A549 (cell line): ENCODE measurements around the gene ZBTB16. TPM values are rescaled to one million over a fixed set of nuclear protein-coding genes. Genes with fewer than 3 reads are reported as not detected.

Experiments used
- ATAC-seq, 2 experiments: fragments of 200-7000 bp in 1 of 2; fragments of >200 bp in 1 of 2; cut with Nextera tagmentation in 1 of 2; cut with Tn5 transposase in 1 of 2; 3 replicates each; pipeline versions ENCODE4 v1.8.0 to v1.9.1; 2018 to 2020; ENCODE audit warnings: mild to moderate bottlenecking in 1 of 2, moderate library complexity in 1 of 2
- CTCF ChIA-PET: fragments of 300-600 bp; sonication (Branson Sonifier 250); formaldehyde crosslinking; extraction: SDS; loops from one replicate; lab custom pipeline; 2021; ENCODE audit warnings: antibody characterized with exemption, inconsistent platforms; lab: Yijun Ruan, JAX
- POLR2A ChIA-PET: fragments of 350-600 bp; formaldehyde crosslinking; extraction: SDS; loops from one replicate; lab custom pipeline; 2021; ENCODE audit warnings: antibody characterized with exemption, inconsistent platforms; lab: Yijun Ruan, JAX
- DNase-seq, 2 experiments: peaks; one replicate each; pipeline versions ENCODE4 v3.0.0 to v3.0.0-alpha.2; 2011 to 2016; ENCODE audit warnings: low read depth in 1 of 2, low spot score in 1 of 2
- FAIRE-seq: peaks from 2 replicates; lab custom pipeline; 2011; peaks lifted over from hg19 to GRCh38; lab: Jason Lieb, UNC
- H3K27ac ChIP-seq, 2 experiments: fragments of >200 bp; sonication (Bioruptor Twin); formaldehyde crosslinking; 3 replicates each; pipeline ENCODE4 v1.5.1; 2016 to 2017
- H3K4me1 ChIP-seq: fragments of >200 bp; sonication (Bioruptor Twin); formaldehyde crosslinking; 3 replicates; pipeline ENCODE4 v1.6.1; 2016
- H3K4me2 ChIP-seq: fragments of >200 bp; sonication (Bioruptor Twin); formaldehyde crosslinking; 3 replicates; pipeline ENCODE4 v1.6.1; 2016
- H3K4me3 ChIP-seq: fragments of >200 bp; sonication (Bioruptor Twin); formaldehyde crosslinking; 3 replicates; pipeline ENCODE4 v1.5.1; 2016
- H3K9me3 ChIP-seq: fragments of >200 bp; sonication (Bioruptor Twin); formaldehyde crosslinking; 3 replicates; pipeline ENCODE4 v1.6.1; 2016
- CBX2 ChIP-seq: fragments of 200-600 bp; sonication (generic); IDR thresholded peaks from 2 replicates; pipeline ENCODE4 v1.6.1; 2016; ENCODE audit warnings: low read depth, mild to moderate bottlenecking, borderline replicate concordance
- CHD2 ChIP-seq: fragments of 150-350 bp; IDR thresholded peaks from 2 replicates; pipeline ENCODE4 v1.6.1; 2014; ENCODE audit warnings: low read length; ENCODE audit not compliant: partially characterized antibody
- EHF ChIP-seq: fragments of 250-450 bp; sonication (Bioruptor Pico); IDR thresholded peaks from 2 replicates; pipeline ENCODE4 v1.5.0; 2020; ENCODE audit warnings: mild to moderate bottlenecking
- EHMT2 ChIP-seq: fragments of 200-600 bp; sonication (generic); IDR thresholded peaks from 2 replicates; pipeline ENCODE4 v1.6.1; 2016; ENCODE audit warnings: antibody characterized with exemption, low read depth, mild to moderate bottlenecking, moderate library complexity
- EP300 ChIP-seq, 2 experiments: fragments of >200 bp; sonication (Bioruptor Twin); formaldehyde crosslinking; IDR thresholded peaks; 2 replicates in 1 of 2; 3 replicates in 1 of 2; pipeline ENCODE4 v1.6.1; 2016 to 2017
- FOXS1 ChIP-seq: fragments of 250-450 bp; sonication (Bioruptor Pico); IDR thresholded peaks from 2 replicates; pipeline ENCODE4 v1.5.0; 2020; ENCODE audit warnings: mild to moderate bottlenecking, moderate library complexity
- GATA3 ChIP-seq: IDR thresholded peaks from 2 replicates; pipeline ENCODE4 v1.6.1; 2012; ENCODE audit warnings: borderline replicate concordance
- HES2 ChIP-seq: fragments of >200 bp; sonication (Bioruptor Twin); formaldehyde crosslinking; IDR thresholded peaks from 2 replicates; pipeline ENCODE4 v1.6.1; 2016
- HOXA7 ChIP-seq: fragments of 250-450 bp; sonication (Bioruptor Pico); IDR thresholded peaks from 2 replicates; pipeline ENCODE4 v1.5.0; 2020; ENCODE audit warnings: mild to moderate bottlenecking, moderate library complexity
- HOXB5 ChIP-seq: fragments of 250-450 bp; sonication (Bioruptor Pico); IDR thresholded peaks from 2 replicates; pipeline ENCODE4 v1.5.0; 2020; ENCODE audit warnings: mild to moderate bottlenecking, moderate library complexity
- KDM5A ChIP-seq: fragments of 200-600 bp; sonication (generic); IDR thresholded peaks from 2 replicates; pipeline ENCODE4 v1.6.1; 2016; ENCODE audit warnings: antibody characterized with exemption, mild to moderate bottlenecking
- MAFK ChIP-seq: fragments of 450-650 bp; IDR thresholded peaks from 2 replicates; pipeline ENCODE4 v1.6.1; 2014; ENCODE audit not compliant: partially characterized antibody
- NR3C1 ChIP-seq: fragments of >200 bp; sonication (Bioruptor Twin); formaldehyde crosslinking; IDR thresholded peaks from 3 replicates; pipeline ENCODE4 v1.6.1; 2017
- POLR2A ChIP-seq: IDR thresholded peaks from 2 replicates; pipeline ENCODE4 v1.6.1; 2012; ENCODE audit warnings: mild to moderate bottlenecking, low read length
- RCOR1 ChIP-seq: fragments of 150-350 bp; IDR thresholded peaks from 2 replicates; pipeline ENCODE4 v1.6.1; 2014; ENCODE audit warnings: antibody characterized with exemption, low read length, low read depth
- REST ChIP-seq: fragments of 200-600 bp; sonication (generic); IDR thresholded peaks from 2 replicates; pipeline ENCODE4 v1.6.1; 2016; ENCODE audit warnings: antibody characterized with exemption, mild to moderate bottlenecking, moderate library complexity
- SMC3 ChIP-seq: fragments of >200 bp; sonication (Bioruptor Twin); formaldehyde crosslinking; IDR thresholded peaks from 3 replicates; pipeline ENCODE4 v1.6.1; 2018; ENCODE audit warnings: inconsistent platforms
- SREBF2 ChIP-seq: fragments of 450-650 bp; IDR thresholded peaks from 2 replicates; pipeline ENCODE4 v1.6.1; 2014; ENCODE audit warnings: mild to moderate bottlenecking, moderate library complexity
- USF2 ChIP-seq: fragments of 450-650 bp; IDR thresholded peaks from 2 replicates; pipeline ENCODE4 v1.6.1; 2014; ENCODE audit warnings: antibody characterized with exemption
- ZNF302 ChIP-seq: fragments of 250-450 bp; sonication (Bioruptor Pico); IDR thresholded peaks from 2 replicates; pipeline ENCODE4 v1.9.0; 2021; ENCODE audit warnings: inconsistent platforms, mild to moderate bottlenecking, moderate library complexity
- WGBS: methylation state at CpG from one replicate; pipeline ENCODE4 v1.1.6; 2017; ENCODE audit errors: missing lambda C conversion rate; 5-methylcytosine and 5-hydroxymethylcytosine counted together
- polyA plus RNA-seq, 4 experiments: library from polyadenylated mRNA; depleted of rRNA in 3 of 4; stranded (reverse); fragments of >200 nt; fragmentation: RNase III in 1 of 4; extraction: RNeasy Plus Mini Kit Qiagen cat#74134 plus additional on column Dnase treatment in 1 of 4; gene quantifications; 2 replicates in 3 of 4; 3 replicates in 1 of 4; pipeline ENCODE4 v1.2.3, GENCODE V29; 2011 to 2017
- TF ChIP-seq, protein P1 (sequence below): fragments of 250-450 bp; sonication (Bioruptor Pico); IDR thresholded peaks from 2 replicates; pipeline ENCODE4 v1.5.0; 2020; ENCODE audit warnings: low read depth, mild to moderate bottlenecking, moderate library complexity

Gene ZBTB16
- polyA plus RNA-seq, 2 of the 4 experiments (the other 2 are of a cell fraction): not detected

GRCh38 chr11:114287154-114287553 is 227.6 kb downstream of the ZBTB16 start:
- H3K27ac ChIP-seq: peak overlapping the region; percentile 88 to 100; a peak in 5 of 6 replicates
- H3K9me3 ChIP-seq: peaks cover 3% of the 10 kb centered on the region; the same call in 1 of the 3 replicates
- DNase-seq (no peak), ATAC-seq (no peak), FAIRE-seq (no peak)
- WGBS: 80% methylated on average over 2 of the region's 2 CpGs
- H3K4me1 ChIP-seq: peaks cover 65% of the 10 kb centered on the region
- POLR2A ChIA-PET: interaction anchor here (1.2 kb wide), 1 partner anchor 9 kb away, joined by 4 read pairs; the partner anchor contains the start of gene NNMT
- CTCF ChIA-PET: interaction anchor here (1.4 kb wide), 1 partner anchor 26 kb away, joined by 4 read pairs; no protein-coding TSS in a partner anchor
- TF ChIP-seq EHF (CRISPR knock-in tag): no peak
- no peak for TF ChIP-seq FOXS1 (CRISPR knock-in tag)
- TF ChIP-seq RCOR1: no peak
- no peak for TF ChIP-seq HOXB5 (CRISPR knock-in tag)
- TF ChIP-seq CHD2: no peak
- no peak for TF ChIP-seq NR3C1
- TF ChIP-seq, protein P1, sequence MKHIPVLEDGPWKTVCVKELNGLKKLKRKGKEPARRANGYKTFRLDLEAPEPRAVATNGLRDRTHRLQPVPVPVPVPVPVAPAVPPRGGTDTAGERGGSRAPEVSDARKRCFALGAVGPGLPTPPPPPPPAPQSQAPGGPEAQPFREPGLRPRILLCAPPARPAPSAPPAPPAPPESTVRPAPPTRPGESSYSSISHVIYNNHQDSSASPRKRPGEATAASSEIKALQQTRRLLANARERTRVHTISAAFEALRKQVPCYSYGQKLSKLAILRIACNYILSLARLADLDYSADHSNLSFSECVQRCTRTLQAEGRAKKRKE: no peak
- TF ChIP-seq EHMT2: no peak
- no peak for TF ChIP-seq EP300 (IDR thresholded peaks at IDR 0.05)
- TF ChIP-seq ZNF302 (CRISPR knock-in tag): no peak
- no peak for TF ChIP-seq REST
- no peak for TF ChIP-seq SREBF2
- TF ChIP-seq POLR2A: no peak
- no peak for TF ChIP-seq KDM5A
- no peak for TF ChIP-seq USF2
- TF ChIP-seq CBX2: no peak
- no peak for TF ChIP-seq SMC3
- H3K4me2 ChIP-seq: no peak overlapping the region
- no peak overlapping the region for H3K4me3 ChIP-seq

DNA sequence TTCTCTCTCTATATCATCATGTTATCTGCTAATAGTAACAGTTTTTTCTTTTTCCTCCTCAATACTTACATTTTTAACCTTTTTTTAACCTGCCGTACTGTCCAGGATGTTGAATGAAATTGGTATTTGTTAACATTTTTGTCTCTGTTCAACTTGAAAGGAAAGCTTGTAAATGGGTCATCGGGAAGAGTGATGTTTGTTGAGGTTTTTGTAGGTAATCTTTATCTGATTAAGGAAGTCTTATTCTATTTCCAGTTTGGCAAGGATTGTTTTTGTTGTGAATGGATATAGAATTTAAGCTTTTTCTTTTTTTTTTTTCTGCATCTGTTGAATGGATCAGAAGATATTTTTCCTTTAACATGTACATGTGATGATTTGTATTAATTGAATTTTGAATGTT is 228.6 kb downstream of the ZBTB16 start:
- POLR2A ChIA-PET: interaction anchor here (1.2 kb wide), 1 partner anchor 8 kb away, joined by 4 read pairs; the partner anchor contains the start of gene NNMT
- H3K4me3 ChIP-seq: no peak overlapping the region
- 30% methylated on average over 2 of the region's 2 CpGs for WGBS
- no peak for ATAC-seq
- no peak for DNase-seq
- CTCF ChIA-PET: interaction anchor here (1.4 kb wide), 1 partner anchor 25 kb away, joined by 4 read pairs; no protein-coding TSS in a partner anchor
- no peak overlapping the region for H3K4me2 ChIP-seq
- H3K9me3 ChIP-seq: peaks cover 3% of the 10 kb centered on the region; the same call in 1 of the 3 replicates
- peak overlapping the region; percentile 81 to 100 for H3K27ac ChIP-seq
- peaks cover 69% of the 10 kb centered on the region for H3K4me1 ChIP-seq
- no peak for FAIRE-seq
- TF ChIP-seq HES2 (no peak), HOXA7 (no peak), KDM5A (no peak), POLR2A (no peak), GATA3 (peak; percentile 20; the same call in 1 of the 2 replicates), MAFK (no peak), NR3C1 (no peak)
- TF ChIP-seq, all 56 proteins: peak for 1
